Left renal pelvis (tissue), 4 donors: ENCODE measurements around the gene ADORA2A. TPM values are rescaled to one million over a fixed set of nuclear protein-coding genes. Genes with fewer than 3 reads are reported as not detected.
"Not testable (repeated sequence)": the region's sequence is repeated elsewhere in the genome, so short reads cannot be mapped to it uniquely, and the experiment has no call there.

ENCODE experiments used
- DNase-seq, 4 donors: peaks; one replicate each; pipeline ENCODE4 v3.0.0-alpha.2; 2013; ENCODE audit warnings: low read depth in 4 of 4, low spot score in 3 of 4
- polyA plus RNA-seq, 4 donors: library from polyadenylated mRNA; unstranded; fragments of 120-200 nt; gene quantifications; one replicate each; pipeline ENCODE4 v1.2.1, GENCODE V29; 2013; ENCODE audit not compliant: insufficient read length in 4 of 4

Gene ADORA2A
- polyA plus RNA-seq, 4 donors, result 5.1 to 11.9 (median 5.9) TPM

- DNase-seq, result no peak
These were observed 47.4 kb downstream of the ADORA2A start for GRCh38 chr22:24474649-24475255.

GRCh38 chr22:24481641-24482040 is 54.2 kb downstream of the ADORA2A start:
- DNase-seq, result no peak

GRCh38 chr22:24482575-24482974 is 55.2 kb downstream of the ADORA2A start:
- no peak for DNase-seq

- no peak for DNase-seq
These were observed 55.6 kb downstream of the ADORA2A start for GRCh38 chr22:24482998-24483397.

GRCh38 chr22:24483976-24484545 is 56.7 kb downstream of the ADORA2A start:
- no peak for DNase-seq

- DNase-seq, result no peak
These were observed 57.8 kb downstream of the ADORA2A start for GRCh38 chr22:24485170-24485569.

- no peak for DNase-seq
These were observed 58.2 kb downstream of the ADORA2A start for GRCh38 chr22:24485608-24486007.

GRCh38 chr22:24486501-24486921 is 59.1 kb downstream of the ADORA2A start:
- no peak for DNase-seq

GRCh38 chr22:24489011-24489410 is 61.6 kb downstream of the ADORA2A start:
- DNase-seq, result no peak

GRCh38 chr22:24489434-24489833 is 62.0 kb downstream of the ADORA2A start:
- not testable (repeated sequence) for DNase-seq

Other genes starting within 250 kb of the ADORA2A start
- gene SUSD2, start 246.1 kb upstream of the ADORA2A start, polyA plus RNA-seq, result 10 to 100 TPM in 2 of 4 donors, 1 to 10 TPM in 2; 1.7 to 21.5 (median 10.7) TPM
- gene GGT5, start 182.5 kb upstream of the ADORA2A start, polyA plus RNA-seq, result 10 to 100 TPM; 13.6 to 29.3 (median 16.4) TPM
- gene SPECC1L, start 156.8 kb upstream of the ADORA2A start, polyA plus RNA-seq, result 10 to 100 TPM; 44.0 to 57.9 (median 46.5) TPM
- gene UPB1, start 67.7 kb downstream of the ADORA2A start, polyA plus RNA-seq, result 1 to 10 TPM in 2 of 4 donors, under 1 TPM in 2; 0.27 to 1.1 (median 0.96) TPM
- gene GUCD1, start 127.5 kb downstream of the ADORA2A start, polyA plus RNA-seq, result 10 to 100 TPM; 65.6 to 87.6 (median 81.9) TPM
- gene SNRPD3, start 128.4 kb downstream of the ADORA2A start, polyA plus RNA-seq, result 100 to 1,000 TPM; 134 to 198 (median 186) TPM
- 10 to 100 TPM; 20.2 to 33.9 (median 30.4) TPM for gene LRRC75B, start 165.5 kb downstream of the ADORA2A start, polyA plus RNA-seq
- gene GGT1, start 175.6 kb downstream of the ADORA2A start, polyA plus RNA-seq, result 10 to 100 TPM in 3 of 4 donors, 1 to 10 TPM in 1; 4.0 to 70.4 (median 43.0) TPM